Muscle of back (tissue), 13 donors: ENCODE results near the gene MUSK. TPM values are rescaled to one million over a fixed set of nuclear protein-coding genes. Genes with fewer than 3 reads are reported as not detected.
A peak's percentile ranks its signal among the peaks of the same experiment; 100 is the strongest.

Experiments used
- DNase-seq, 3 donors: peaks; one replicate each; pipeline versions ENCODE4 v3.0.0 to v3.0.0-alpha.2; 2013
- long read RNA-seq, 9 donors: transcript quantifications; one replicate each; lab custom pipeline, GENCODE V29; 2026
- polyA plus RNA-seq, 10 donors: library from polyadenylated mRNA; unstranded; fragments of 120-200 nt; gene quantifications; one replicate each; pipeline ENCODE4 v1.2.1, GENCODE V29; 2013; ENCODE audit not compliant: insufficient read length in 10 of 10

The MUSK gene
- polyA plus RNA-seq = 10 to 100 TPM in 6 of 10 donors, 1 to 10 TPM in 4; 7.4 to 19.9 (median 11.2) TPM
- long read RNA-seq, donor 1 = 0 reads
- long read RNA-seq, donor 2 = 0 reads
- long read RNA-seq, donor 3 = 0 reads
- long read RNA-seq, donor 4 = 0 reads
- long read RNA-seq, donor 5 = 0 reads
- long read RNA-seq, donor 6 = 0 reads
- long read RNA-seq, donor 7 = 0 reads
- long read RNA-seq, donor 8 = 0 reads
- long read RNA-seq, donor 9 = 0 reads

GRCh38 chr9:110668570-110669167 lies at the start of gene MUSK:
Gene MUSK, plus strand, starts transcription at chr9:110668791. Its CDS starts 114 bp downstream, at chr9:110668905.
- DNase-seq = peak; percentile 42 to 71 (median 60)

DNA sequence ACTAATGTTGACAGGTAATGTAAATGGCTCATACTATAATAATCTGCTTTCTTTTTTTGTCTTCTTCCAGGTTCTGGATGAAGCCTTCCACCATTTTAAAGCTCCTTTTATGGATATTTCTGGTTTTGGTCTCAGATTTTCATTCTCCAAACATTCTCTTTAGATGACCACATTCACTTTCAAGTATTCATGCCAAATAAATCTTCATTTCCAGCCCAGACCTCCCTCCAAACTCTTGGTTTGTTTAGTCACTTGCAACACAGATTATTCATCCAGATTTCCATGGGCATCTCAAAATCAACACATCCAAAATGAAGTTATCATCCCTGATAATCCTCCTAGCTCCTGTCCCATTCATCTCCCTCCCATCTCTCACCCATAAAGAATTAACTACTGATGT lies 48.8 kb upstream of the MUSK start:
- no peak for DNase-seq

DNA sequence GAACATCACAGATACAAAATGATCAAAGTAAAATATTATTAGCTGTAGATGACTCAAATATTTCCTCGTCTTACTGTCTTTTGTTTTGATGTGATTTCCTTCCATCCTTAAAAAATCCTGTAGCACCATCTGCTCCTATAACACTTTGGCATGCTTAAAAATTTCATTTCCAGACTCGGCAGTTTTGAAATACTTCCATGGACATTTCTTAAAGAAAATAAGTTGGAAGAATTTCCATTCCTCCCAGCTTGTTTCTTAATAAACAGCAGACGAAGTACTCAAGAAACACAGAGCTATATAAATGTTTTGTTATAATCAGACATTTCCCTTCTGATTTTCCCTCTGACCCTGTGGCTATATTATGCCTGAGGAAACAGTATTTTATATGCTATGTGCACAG lies 47.9 kb upstream of the MUSK start:
- DNase-seq = peak; percentile 68 to 91 (median 81)

GRCh38 chr9:110622368-110622767 lies 46.2 kb upstream of the MUSK start:
- no peak for DNase-seq

DNA sequence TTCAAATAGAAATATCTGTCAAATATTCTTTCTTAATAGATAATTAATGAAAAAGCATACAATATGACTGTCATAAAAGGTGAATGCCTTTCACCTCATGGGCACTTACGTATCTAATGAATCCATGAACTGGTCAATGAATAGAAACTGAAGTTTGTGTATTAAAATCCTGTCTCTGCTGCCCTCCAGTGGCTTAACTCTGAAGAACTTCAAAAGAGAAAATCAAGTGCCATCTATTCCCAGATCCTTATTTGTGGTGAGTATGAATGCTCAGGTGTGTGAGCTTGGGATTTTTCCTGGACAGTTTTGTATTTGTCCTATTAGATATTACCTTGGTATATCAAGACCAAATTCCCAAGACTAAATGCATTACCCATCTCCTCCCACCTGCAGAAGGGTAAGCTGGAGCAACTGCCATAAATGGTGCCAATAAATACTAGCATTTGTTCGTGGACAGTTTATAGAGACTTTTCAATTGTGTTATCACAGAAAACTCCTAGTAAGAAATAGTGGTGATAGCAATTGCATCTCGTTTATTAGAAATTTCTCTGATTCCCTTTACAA lies 45.0 kb upstream of the MUSK start:
- DNase-seq = peak in 2 of 3 donors; percentile 75 to 83

DNA sequence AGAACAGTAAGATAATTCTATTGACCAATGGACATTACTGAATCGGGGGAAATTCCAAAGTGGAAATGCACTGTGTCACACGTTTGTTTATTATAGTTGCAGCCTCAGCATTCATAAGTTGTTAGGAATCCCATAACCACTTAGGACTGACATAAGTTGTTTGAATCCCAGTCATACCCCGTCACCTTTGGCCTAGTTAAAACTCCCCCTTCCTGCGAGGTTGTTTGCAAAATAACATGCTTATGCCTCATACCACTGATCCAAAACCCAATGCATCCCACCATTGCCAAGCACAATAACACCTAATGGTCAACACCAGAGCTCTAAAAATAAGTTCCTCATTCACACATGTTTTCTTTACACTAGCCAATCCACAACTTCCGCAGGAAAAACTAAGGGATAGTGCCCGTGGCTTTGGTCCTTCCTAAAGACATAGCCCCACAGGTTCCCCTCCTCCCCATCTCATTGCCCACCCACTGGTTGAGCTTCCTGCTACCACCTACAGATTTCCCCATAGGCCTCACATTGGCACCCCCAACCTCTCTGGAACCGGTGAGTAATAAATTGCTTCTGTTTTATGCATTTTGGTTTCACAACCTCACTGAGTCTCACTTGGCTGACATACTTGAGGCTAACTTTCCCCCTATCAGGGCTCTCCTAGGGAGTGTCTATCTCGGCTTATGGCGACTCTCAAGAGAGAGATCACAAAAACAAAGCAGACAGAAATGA lies 42.3 kb upstream of the MUSK start:
- no peak for DNase-seq

GRCh38 chr9:110635589-110635988 lies 33.0 kb upstream of the MUSK start:
- DNase-seq = no peak

DNA sequence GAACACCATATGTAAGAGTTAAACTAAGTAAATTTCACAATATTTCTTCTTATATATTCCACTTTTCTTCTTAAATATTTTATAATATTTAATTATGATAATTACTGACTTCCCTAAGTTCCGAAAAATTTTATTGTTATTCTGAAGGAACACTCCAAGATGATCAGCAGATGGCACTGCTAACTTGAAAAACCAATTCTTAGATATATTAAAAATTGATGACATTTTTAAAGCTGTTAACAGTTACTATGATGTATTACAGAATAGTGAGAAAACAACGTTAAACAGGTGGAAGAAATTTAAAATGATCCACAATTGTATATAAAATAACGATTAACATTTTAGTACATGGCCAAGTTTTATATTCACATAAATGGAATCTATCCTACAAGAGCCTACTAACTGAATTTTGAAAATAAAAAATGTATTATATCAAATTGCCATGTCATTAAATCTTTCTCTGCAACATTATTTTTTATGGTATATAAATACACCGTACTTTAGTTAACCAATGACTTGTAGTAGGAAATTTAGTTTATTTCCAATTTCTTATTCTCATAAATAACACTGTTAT lies 30.1 kb upstream of the MUSK start:
- no peak for DNase-seq

GRCh38 chr9:110640736-110641135 lies 27.9 kb upstream of the MUSK start:
- DNase-seq = no peak

DNA sequence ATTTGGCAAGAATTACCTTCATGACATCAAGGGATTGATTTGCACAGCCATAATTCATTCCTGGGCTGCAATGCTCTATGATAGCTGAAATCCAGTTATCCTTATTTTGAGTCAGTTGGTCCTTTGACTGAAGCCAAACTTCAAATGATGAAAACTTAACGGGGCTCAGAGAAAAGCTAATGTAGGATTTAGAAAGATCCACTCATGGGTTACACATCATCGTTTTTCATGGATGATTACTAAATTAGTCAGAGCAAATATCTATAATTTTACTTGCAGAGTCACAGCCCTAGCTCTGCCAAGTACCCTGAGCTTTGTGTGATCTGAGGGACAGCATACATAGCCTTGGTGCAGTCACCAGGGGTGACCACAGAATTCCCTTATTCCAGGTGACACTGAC lies 27.3 kb upstream of the MUSK start:
- DNase-seq = no peak

DNA sequence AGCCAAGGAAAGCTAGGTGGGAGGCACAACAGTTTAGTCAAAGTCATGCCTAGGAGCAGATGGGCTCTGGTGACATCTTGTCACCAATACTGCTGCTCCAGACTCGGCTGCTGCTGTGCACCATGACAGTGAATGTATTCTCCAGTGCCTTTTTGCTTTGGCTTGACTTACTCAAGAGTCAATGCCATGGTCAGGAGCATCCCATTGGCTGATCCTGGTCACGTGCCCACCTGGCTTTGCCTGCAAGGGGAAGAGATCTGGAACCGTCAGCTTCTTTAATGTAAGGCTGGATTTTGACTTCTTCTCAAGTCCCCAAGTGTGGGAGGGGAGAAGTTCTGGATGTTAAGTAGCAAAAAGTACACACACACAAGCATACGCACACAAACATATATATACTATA lies 19.9 kb upstream of the MUSK start:
- DNase-seq = no peak

DNA sequence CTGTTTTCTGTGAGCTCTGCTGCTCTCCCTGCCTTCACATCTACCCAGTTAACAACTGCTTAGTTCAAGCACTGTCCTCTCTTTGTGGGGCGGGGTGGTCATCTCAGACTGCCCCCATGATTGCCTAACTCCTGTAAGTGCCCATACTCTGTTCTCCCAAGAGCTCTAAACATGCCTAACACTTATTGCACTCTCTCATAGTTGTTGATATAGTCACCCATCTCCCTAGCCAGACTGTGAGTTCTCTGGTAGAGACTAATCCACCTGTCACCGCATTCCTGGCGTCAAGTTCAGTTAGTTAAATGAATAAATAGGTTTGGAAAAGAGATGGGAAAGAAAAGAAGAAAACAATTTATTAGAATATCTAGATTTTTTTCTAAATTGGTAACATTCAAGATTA lies 18.3 kb upstream of the MUSK start:
- DNase-seq = peak in 1 of 3 donors; percentile 45

- peak; percentile 69 to 92 (median 88) for DNase-seq
Observed at GRCh38 chr9:110650991-110651411, 17.6 kb upstream of the MUSK start.

GRCh38 chr9:110655754-110656641 lies 12.6 kb upstream of the MUSK start:
- DNase-seq = peak in 1 of 3 donors; percentile 10

- peak in 1 of 3 donors; percentile 15 for DNase-seq
Observed at GRCh38 chr9:110659891-110660541, 8.6 kb upstream of the MUSK start.

DNA sequence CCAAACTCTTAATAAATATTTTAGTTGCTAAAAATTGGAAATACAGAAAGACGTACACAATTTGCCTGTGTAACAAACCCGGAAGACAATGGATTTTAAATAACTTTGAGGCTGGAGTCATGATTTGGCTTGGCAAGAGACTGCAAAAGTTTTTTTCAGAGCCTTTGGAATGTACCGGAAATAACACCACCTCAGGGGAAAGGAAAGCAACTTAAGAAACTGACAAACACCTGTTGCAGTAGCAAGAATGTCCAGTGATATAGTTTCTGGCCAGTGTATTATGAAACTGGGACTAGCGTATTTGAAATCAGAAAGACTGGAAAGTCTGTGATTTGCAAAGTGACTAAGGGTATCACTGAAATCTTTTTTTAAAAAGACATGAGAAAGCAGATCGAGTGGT lies 842 bp downstream of the MUSK start:
- peak in 2 of 3 donors; percentile 21 to 40 for DNase-seq

- DNase-seq = no peak
Observed at GRCh38 chr9:110671849-110672248, 3.3 kb downstream of the MUSK start.

DNA sequence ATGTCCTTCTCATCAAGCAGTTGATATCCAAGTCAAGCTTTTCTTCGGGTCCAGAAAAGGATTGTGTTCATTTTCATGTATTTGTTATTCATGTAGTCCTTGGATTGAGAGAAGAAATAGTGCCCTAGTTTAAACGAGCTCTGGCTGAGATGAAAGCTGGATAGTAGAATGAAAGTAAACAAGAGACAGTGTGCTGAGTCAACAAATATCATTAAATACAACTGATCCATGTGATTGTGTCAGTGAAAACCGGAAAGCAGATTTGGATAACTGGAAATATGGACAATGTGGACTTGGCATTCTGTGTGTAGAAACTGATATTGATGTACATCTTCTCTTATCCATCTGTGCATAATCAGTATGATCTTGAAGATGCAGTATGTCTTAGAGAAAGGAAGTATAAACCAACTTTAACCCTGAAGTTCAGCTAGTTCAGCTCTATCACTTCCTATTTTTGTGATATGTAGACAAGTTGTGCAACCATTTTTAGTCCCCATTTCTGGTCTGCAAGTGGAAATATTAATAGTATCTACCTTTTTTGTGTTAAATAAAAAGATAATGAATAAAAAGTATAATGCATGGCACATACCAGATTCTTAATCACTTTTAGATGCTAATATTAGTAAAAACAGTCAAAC lies 4.4 kb downstream of the MUSK start:
- DNase-seq = no peak

- DNase-seq = no peak
Observed at GRCh38 chr9:110687497-110687896, 18.9 kb downstream of the MUSK start.

GRCh38 chr9:110688329-110688728 lies 19.7 kb downstream of the MUSK start:
- no peak for DNase-seq
